Activated CD4-positive, alpha-beta T cell treated with anti-CD3 and anti-CD28 coated beads for 36 hours (primary cell): Measurements from ENCODE around the gene CCSER1. TPM values are rescaled to one million over a fixed set of nuclear protein-coding genes. Genes with fewer than 3 reads are reported as not detected.
"Not testable (repeated sequence)": the region's sequence is repeated elsewhere in the genome, so short reads cannot be mapped to it uniquely, and the experiment has no call there.

Experiments
- ATAC-seq: fragments of 200-7000 bp; cut with Tn5 transposase; one replicate; pipeline ENCODE4 v1.10.0; 2021; ENCODE audit warnings: mild to moderate bottlenecking, moderate library complexity
- CTCF ChIA-PET: fragments of 350-600 bp; sonication (Branson Sonifier 250); formaldehyde crosslinking; loops from one replicate; lab custom pipeline; 2021; ENCODE audit warnings: antibody characterized with exemption; lab: Charles Lee
- POLR2A ChIA-PET: fragments of 350-600 bp; sonication (Branson Sonifier 250); formaldehyde crosslinking; loops from one replicate; lab custom pipeline; 2021; ENCODE audit warnings: antibody characterized with exemption, inconsistent platforms; lab: Charles Lee
- DNase-seq: peaks from one replicate; pipeline ENCODE4 v3.0.0-alpha.2; 2020
- H3K27ac Mint-ChIP-seq: one replicate; pipeline ENCODE4 v1.8.0; 2021; ENCODE audit warnings: mixed read lengths
- H3K27me3 Mint-ChIP-seq: one replicate; pipeline ENCODE4 v1.8.0; 2021; ENCODE audit warnings: mixed read lengths
- H3K36me3 Mint-ChIP-seq: one replicate; pipeline ENCODE4 v1.8.0; 2021; ENCODE audit warnings: low read depth, mixed read lengths
- H3K4me1 Mint-ChIP-seq: one replicate; pipeline ENCODE4 v1.8.0; 2021; ENCODE audit warnings: mixed read lengths
- H3K4me3 Mint-ChIP-seq: one replicate; pipeline ENCODE4 v1.8.0; 2021; ENCODE audit warnings: mild to moderate bottlenecking, moderate library complexity, mixed read lengths
- H3K9me3 Mint-ChIP-seq: one replicate; pipeline ENCODE4 v1.8.0; 2021; ENCODE audit warnings: low read depth, mixed read lengths
- intact Hi-C, 2 experiments: fragments of 100-400 bp; cut with DNase I in 1 of 2; cut with micrococcal nuclease in 1 of 2; formaldehyde crosslinking; loops; one replicate each; pipeline versions ENCODE4 v1.14.2 to v1.15.1; 2022 to 2024; cut with DNase I, micrococcal nuclease
- total RNA-seq, 2 experiments: library from RNA; stranded (reverse); gene quantifications; one replicate each; pipeline ENCODE4 v1.2.3, GENCODE V29; 2021

The CCSER1 gene
- total RNA-seq, 2 experiments from 2014 or later = 0.14 TPM; not detected in 1

- intact Hi-C loops = no loop called here
- no peak overlapping the region for H3K27ac Mint-ChIP-seq
Observed at GRCh38 chr4:91092398-91092980, 965.3 kb downstream of the CCSER1 start.

GRCh38 chr4:91094220-91094619 is 967.0 kb downstream of the CCSER1 start:
- CTCF ChIA-PET, H3K27me3 Mint-ChIP-seq, H3K36me3 Mint-ChIP-seq, intact Hi-C loops, H3K4me1 Mint-ChIP-seq, DNase-seq, H3K4me3 Mint-ChIP-seq, POLR2A ChIA-PET, H3K9me3 Mint-ChIP-seq, H3K27ac Mint-ChIP-seq, ATAC-seq: not testable (repeated sequence)

More at GRCh38 chr4:91092398-91092980, 965.3 kb downstream of the CCSER1 start:
- H3K4me3 Mint-ChIP-seq = no peak overlapping the region
- peaks cover 5% of the 10 kb centered on the region for H3K9me3 Mint-ChIP-seq
- no peak for ATAC-seq
- POLR2A ChIA-PET = no interaction called here
- no peaks in the 10 kb centered on the region for H3K36me3 Mint-ChIP-seq
- CTCF ChIA-PET = no interaction called here
- no peak for DNase-seq
- H3K27me3 Mint-ChIP-seq = no peaks in the 10 kb centered on the region
- H3K4me1 Mint-ChIP-seq = no peaks in the 10 kb centered on the region

- Mint-ChIP-seq H3K4me3 (no peak overlapping the region), H3K27ac (no peak overlapping the region), H3K4me1 (no peaks in the 10 kb centered on the region), H3K9me3 (peaks cover 8% of the 10 kb centered on the region), H3K27me3 (no peaks in the 10 kb centered on the region), H3K36me3 (no peaks in the 10 kb centered on the region)
- ATAC-seq (no peak), DNase-seq (no peak)
- ChIA-PET POLR2A (no interaction called here), CTCF (no interaction called here)
- intact Hi-C loops = no loop called here
Observed at GRCh38 chr4:91099666-91100065, 972.5 kb downstream of the CCSER1 start.

- Mint-ChIP-seq H3K4me1 (no peaks in the 10 kb centered on the region), H3K4me3 (no peak overlapping the region), H3K27me3 (no peaks in the 10 kb centered on the region), H3K9me3 (peaks cover 6% of the 10 kb centered on the region), H3K27ac (no peak overlapping the region), H3K36me3 (no peaks in the 10 kb centered on the region)
- ATAC-seq = no peak
- no peak for DNase-seq
- CTCF ChIA-PET = no interaction called here
- intact Hi-C loops = no loop called here
- POLR2A ChIA-PET = no interaction called here
Observed at GRCh38 chr4:91108751-91109150, 981.6 kb downstream of the CCSER1 start.

GRCh38 chr4:91111556-91111955 is 984.4 kb downstream of the CCSER1 start:
- ATAC-seq (no peak), DNase-seq (no peak)
- ChIA-PET CTCF (interaction anchor here (1.1 kb wide), 1 partner anchor 23 kb away, joined by 3 read pairs; no protein-coding TSS in a partner anchor), POLR2A (interaction anchor here (0.7 kb wide), 1 partner anchor 438 kb away, joined by 7 read pairs; no protein-coding TSS in a partner anchor)
- intact Hi-C loops = loop anchor here (10.0 kb wide), 1 partner anchor 1273 kb away; no protein-coding TSS in a partner anchor
- Mint-ChIP-seq H3K27ac (no peak overlapping the region), H3K4me3 (no peak overlapping the region), H3K27me3 (no peaks in the 10 kb centered on the region), H3K9me3 (no peaks in the 10 kb centered on the region), H3K36me3 (no peaks in the 10 kb centered on the region), H3K4me1 (no peaks in the 10 kb centered on the region)

- no peak for DNase-seq
- no peak for ATAC-seq
- intact Hi-C loops = loop anchor here (10.0 kb wide), 1 partner anchor 1272 kb away; no protein-coding TSS in a partner anchor
- no peak overlapping the region for H3K27ac Mint-ChIP-seq
- H3K9me3 Mint-ChIP-seq = no peaks in the 10 kb centered on the region
- H3K36me3 Mint-ChIP-seq = no peaks in the 10 kb centered on the region
- ChIA-PET CTCF (interaction anchor here (0.7 kb wide), 3 partner anchors 90 to 1877 kb away, joined by 3 to 7 read pairs (median 3); no protein-coding TSS in a partner anchor), POLR2A (no interaction called here)
- H3K4me1 Mint-ChIP-seq = no peaks in the 10 kb centered on the region
- no peak overlapping the region for H3K4me3 Mint-ChIP-seq
- H3K27me3 Mint-ChIP-seq = no peaks in the 10 kb centered on the region
Observed at GRCh38 chr4:91113130-91113706, 986.0 kb downstream of the CCSER1 start.

GRCh38 chr4:91114386-91114785 is 987.2 kb downstream of the CCSER1 start:
- Mint-ChIP-seq H3K36me3 (no peaks in the 10 kb centered on the region), H3K27me3 (no peaks in the 10 kb centered on the region), H3K9me3 (no peaks in the 10 kb centered on the region), H3K4me1 (no peaks in the 10 kb centered on the region), H3K27ac (no peak overlapping the region), H3K4me3 (no peak overlapping the region)
- ATAC-seq (no peak), DNase-seq (no peak)
- ChIA-PET CTCF (no interaction called here), POLR2A (no interaction called here)
- intact Hi-C loops = loop anchor here (10.0 kb wide), 1 partner anchor 1270 kb away; no protein-coding TSS in a partner anchor

GRCh38 chr4:91116861-91117260 is 989.7 kb downstream of the CCSER1 start:
- intact Hi-C loops = loop anchor here (10.0 kb wide), 1 partner anchor 1268 kb away; no protein-coding TSS in a partner anchor
- Mint-ChIP-seq H3K4me3 (no peak overlapping the region), H3K27ac (no peak overlapping the region), H3K36me3 (no peaks in the 10 kb centered on the region), H3K27me3 (no peaks in the 10 kb centered on the region), H3K4me1 (no peaks in the 10 kb centered on the region), H3K9me3 (no peaks in the 10 kb centered on the region)
- CTCF ChIA-PET = no interaction called here
- POLR2A ChIA-PET = no interaction called here
- DNase-seq = no peak
- no peak for ATAC-seq

GRCh38 chr4:91118597-91118996 is 991.4 kb downstream of the CCSER1 start:
- no peak overlapping the region for H3K27ac Mint-ChIP-seq
- ATAC-seq (no peak), DNase-seq (no peak)
- no peak overlapping the region for H3K4me3 Mint-ChIP-seq
- ChIA-PET CTCF (no interaction called here), POLR2A (no interaction called here)
- no peaks in the 10 kb centered on the region for H3K27me3 Mint-ChIP-seq
- H3K4me1 Mint-ChIP-seq = no peaks in the 10 kb centered on the region
- intact Hi-C loops = loop anchor here (10.0 kb wide), 1 partner anchor 1266 kb away; no protein-coding TSS in a partner anchor
- H3K36me3 Mint-ChIP-seq = no peaks in the 10 kb centered on the region
- no peaks in the 10 kb centered on the region for H3K9me3 Mint-ChIP-seq

- Mint-ChIP-seq H3K27me3 (no peaks in the 10 kb centered on the region), H3K4me1 (no peaks in the 10 kb centered on the region), H3K4me3 (no peak overlapping the region), H3K27ac (no peak overlapping the region), H3K9me3 (no peaks in the 10 kb centered on the region), H3K36me3 (no peaks in the 10 kb centered on the region)
- ATAC-seq (no peak), DNase-seq (no peak)
- intact Hi-C loops = loop anchor here in 1 of 2 experiments (5.0 kb wide), 1 partner anchor 474 kb away; no protein-coding TSS in a partner anchor
- ChIA-PET POLR2A (no interaction called here), CTCF (no interaction called here)
Observed at GRCh38 chr4:91123742-91124141, 996.5 kb downstream of the CCSER1 start.

GRCh38 chr4:91127192-91127591 is 1000.0 kb downstream of the CCSER1 start:
- intact Hi-C loops = no loop called here
- H3K4me1 Mint-ChIP-seq = no peaks in the 10 kb centered on the region
- no peaks in the 10 kb centered on the region for H3K9me3 Mint-ChIP-seq
- ATAC-seq = no peak
- no peaks in the 10 kb centered on the region for H3K36me3 Mint-ChIP-seq
- H3K27ac Mint-ChIP-seq = no peak overlapping the region
- CTCF ChIA-PET = no interaction called here
- no peak overlapping the region for H3K4me3 Mint-ChIP-seq
- no peak for DNase-seq
- POLR2A ChIA-PET = no interaction called here
- no peaks in the 10 kb centered on the region for H3K27me3 Mint-ChIP-seq

- ChIA-PET CTCF (no interaction called here), POLR2A (no interaction called here)
- no peaks in the 10 kb centered on the region for H3K27me3 Mint-ChIP-seq
Observed at GRCh38 chr4:91127831-91128230, 1000.6 kb downstream of the CCSER1 start.

More at GRCh38 chr4:91127831-91128230, 1000.6 kb downstream of the CCSER1 start:
- ATAC-seq = no peak
- no peak overlapping the region for H3K27ac Mint-ChIP-seq
- H3K4me3 Mint-ChIP-seq = no peak overlapping the region
- no peaks in the 10 kb centered on the region for H3K36me3 Mint-ChIP-seq
- DNase-seq = no peak
- no peaks in the 10 kb centered on the region for H3K4me1 Mint-ChIP-seq
- H3K9me3 Mint-ChIP-seq = no peaks in the 10 kb centered on the region
- intact Hi-C loops = no loop called here
